NT2/D1 (cell line): ENCODE measurements around the gene FBXO10.
"Not testable (repeated sequence)": the region's sequence is repeated elsewhere in the genome, so short reads cannot be mapped to it uniquely, and the experiment has no call there.

Experiments
- DNase-seq: peaks from one replicate; pipeline ENCODE4 v3.0.0-alpha.2; 2011; ENCODE audit warnings: low read depth, low spot score
- H3K27me3 ChIP-seq: 2 replicates; pipeline ENCODE4 v1.6.0; 2011; ENCODE audit warnings: mild to moderate bottlenecking; ENCODE audit not compliant: insufficient read length, insufficient read depth
- H3K36me3 ChIP-seq: 2 replicates; pipeline ENCODE4 v1.6.1; 2011; ENCODE audit warnings: mild to moderate bottlenecking, low read length, mixed read lengths; ENCODE audit not compliant: insufficient read depth, insufficient read length
- H3K4me1 ChIP-seq: 2 replicates; pipeline ENCODE4 v1.5.1; 2011; ENCODE audit not compliant: insufficient read depth, insufficient read length
- H3K4me3 ChIP-seq: 2 replicates; pipeline ENCODE4 v1.5.1; 2011; ENCODE audit warnings: low read depth; ENCODE audit not compliant: insufficient read length
- H3K9ac ChIP-seq: 2 replicates; pipeline ENCODE4 v1.6.0; 2011; ENCODE audit warnings: low read depth; ENCODE audit not compliant: insufficient read length
- H3K9me3 ChIP-seq: 2 replicates; pipeline ENCODE4 v1.5.1; 2011; ENCODE audit warnings: mild to moderate bottlenecking, low read length; ENCODE audit not compliant: insufficient read depth
- SUZ12 ChIP-seq: IDR thresholded peaks from 2 replicates; pipeline ENCODE4 v1.6.1; 2011; ENCODE audit not compliant: insufficient read length, insufficient read depth; ENCODE audit errors: extremely low read depth
- YY1 ChIP-seq: IDR thresholded peaks from 2 replicates; pipeline ENCODE4 v1.6.1; 2011; ENCODE audit not compliant: insufficient read length, insufficient read depth
- ZNF274 ChIP-seq: IDR thresholded peaks from 2 replicates; pipeline ENCODE4 v1.6.1; 2011; ENCODE audit warnings: mild to moderate bottlenecking, low read depth, low read length

FBXO10 gene

GRCh38 chr9:37486616-37487548, 89.3 kb downstream of the FBXO10 start:
- peak overlapping the region; percentile 96 for H3K4me3 ChIP-seq
- no peak for DNase-seq
- no peaks in the 10 kb centered on the region for H3K9me3 ChIP-seq
- H3K9ac ChIP-seq, result peak overlapping the region; percentile 90
- peaks cover 47% of the 10 kb centered on the region for H3K36me3 ChIP-seq
- TF ChIP-seq YY1 (no peak), SUZ12 (no peak), ZNF274 (no peak)
- H3K4me1 ChIP-seq, result peaks cover 10% of the 10 kb centered on the region
- no peaks in the 10 kb centered on the region for H3K27me3 ChIP-seq

GRCh38 chr9:37486256-37486615, 89.9 kb downstream of the FBXO10 start:
- Histone ChIP-seq H3K27me3 (no peaks in the 10 kb centered on the region), H3K9me3 (no peaks in the 10 kb centered on the region), H3K4me1 (peaks cover 10% of the 10 kb centered on the region), H3K36me3 (peaks cover 41% of the 10 kb centered on the region), H3K4me3 (peak overlapping the region; percentile 96), H3K9ac (peak overlapping the region; percentile 90)
- no peak for TF ChIP-seq YY1
- TF ChIP-seq SUZ12, result no peak
- TF ChIP-seq ZNF274, result no peak
- no peak for DNase-seq

- H3K9ac ChIP-seq, result peak within 1 kb of the TSS; percentile 90
- peak; percentile 95 for DNase-seq
- H3K36me3 ChIP-seq, result peaks cover 35% of the 10 kb centered on the region
- no peak for TF ChIP-seq YY1
- no peak for TF ChIP-seq SUZ12
- no peak for TF ChIP-seq ZNF274
- no peaks in the 10 kb centered on the region for H3K9me3 ChIP-seq
- no peaks in the 10 kb centered on the region for H3K27me3 ChIP-seq
- peaks cover 10% of the 10 kb centered on the region for H3K4me1 ChIP-seq
- H3K4me3 ChIP-seq, result peak within 1 kb of the TSS; percentile 96
These were observed 90.6 kb downstream of the FBXO10 start, which contains the start of gene POLR1E for GRCh38 chr9:37485389-37486255. Gene POLR1E, plus strand, starts transcription at chr9:37485948. Its CDS starts 100 bp downstream, at chr9:37486048.

- H3K4me3 ChIP-seq, result no peak overlapping the region
- no peak overlapping the region for H3K9ac ChIP-seq
- H3K4me1 ChIP-seq, result no peaks in the 10 kb centered on the region
- H3K36me3 ChIP-seq, result no peaks in the 10 kb centered on the region
- no peak for DNase-seq
- H3K27me3 ChIP-seq, result no peaks in the 10 kb centered on the region
- TF ChIP-seq YY1 (no peak), SUZ12 (no peak), ZNF274 (no peak)
- H3K9me3 ChIP-seq, result peaks cover 1% of the 10 kb centered on the region; the same call in 1 of the 2 replicates
These were observed 95.4 kb downstream of the FBXO10 start for GRCh38 chr9:37480759-37481158.

- peaks cover 19% of the 10 kb centered on the region for H3K9me3 ChIP-seq
- not testable (repeated sequence) for DNase-seq, H3K4me3 ChIP-seq, H3K27me3 ChIP-seq, H3K4me1 ChIP-seq, H3K9ac ChIP-seq, H3K36me3 ChIP-seq
These were observed 98.1 kb downstream of the FBXO10 start for GRCh38 chr9:37477987-37478619.

- peaks cover 19% of the 10 kb centered on the region for H3K9me3 ChIP-seq
- H3K4me3 ChIP-seq, H3K4me1 ChIP-seq, H3K27me3 ChIP-seq, H3K9ac ChIP-seq, DNase-seq, H3K36me3 ChIP-seq: not testable (repeated sequence)
These were observed 98.7 kb downstream of the FBXO10 start for GRCh38 chr9:37477443-37477842.

GRCh38 chr9:37476930-37477329, 99.2 kb downstream of the FBXO10 start:
- Histone ChIP-seq H3K4me3 (no peak overlapping the region), H3K36me3 (no peaks in the 10 kb centered on the region), H3K9me3 (peaks cover 19% of the 10 kb centered on the region), H3K9ac (no peak overlapping the region), H3K27me3 (no peaks in the 10 kb centered on the region), H3K4me1 (no peaks in the 10 kb centered on the region)
- no peak for TF ChIP-seq YY1
- no peak for DNase-seq
